Retina (tissue), 1 donor: ENCODE data around the gene B9D2.
"Not testable (repeated sequence)": the region's sequence is repeated elsewhere in the genome, so short reads cannot be mapped to it uniquely, and the experiment has no call there.

Experiments
- DNase-seq: peaks from one replicate; pipeline ENCODE4 v3.0.0-alpha.2; 2016

Gene B9D2, protein sequence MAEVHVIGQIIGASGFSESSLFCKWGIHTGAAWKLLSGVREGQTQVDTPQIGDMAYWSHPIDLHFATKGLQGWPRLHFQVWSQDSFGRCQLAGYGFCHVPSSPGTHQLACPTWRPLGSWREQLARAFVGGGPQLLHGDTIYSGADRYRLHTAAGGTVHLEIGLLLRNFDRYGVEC

GRCh38 chr19:41363753-41364523 lies at the start of gene B9D2:
Gene B9D2 (minus strand): TSS chr19:41364149. CDS start chr19:41363519, 630 bp downstream.
- DNase-seq = peak; percentile 100

DNA sequence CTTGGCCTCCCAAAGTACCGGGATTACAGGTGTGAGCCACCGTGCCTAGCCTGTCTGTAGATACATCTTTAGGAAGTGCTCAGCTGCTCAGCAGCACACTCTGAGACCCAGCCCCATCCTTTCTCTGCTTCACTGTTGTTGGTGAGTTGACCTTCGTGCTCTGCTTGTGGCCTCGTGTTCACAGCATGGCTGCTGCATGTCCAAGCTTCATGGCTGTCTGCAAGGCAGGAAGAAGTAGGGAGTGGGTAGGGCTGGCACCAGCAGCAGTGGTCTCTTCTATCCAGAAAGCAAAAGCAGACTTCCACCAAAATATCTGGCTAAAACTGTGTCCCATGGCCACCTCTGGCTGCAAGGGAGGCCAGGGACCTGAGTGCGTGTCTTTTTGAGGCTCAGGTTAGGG lies 49.0 kb upstream of the B9D2 start:
- DNase-seq = no peak

- no peak for DNase-seq
These were observed 48.0 kb upstream of the B9D2 start for GRCh38 chr19:41411968-41412265.

DNA sequence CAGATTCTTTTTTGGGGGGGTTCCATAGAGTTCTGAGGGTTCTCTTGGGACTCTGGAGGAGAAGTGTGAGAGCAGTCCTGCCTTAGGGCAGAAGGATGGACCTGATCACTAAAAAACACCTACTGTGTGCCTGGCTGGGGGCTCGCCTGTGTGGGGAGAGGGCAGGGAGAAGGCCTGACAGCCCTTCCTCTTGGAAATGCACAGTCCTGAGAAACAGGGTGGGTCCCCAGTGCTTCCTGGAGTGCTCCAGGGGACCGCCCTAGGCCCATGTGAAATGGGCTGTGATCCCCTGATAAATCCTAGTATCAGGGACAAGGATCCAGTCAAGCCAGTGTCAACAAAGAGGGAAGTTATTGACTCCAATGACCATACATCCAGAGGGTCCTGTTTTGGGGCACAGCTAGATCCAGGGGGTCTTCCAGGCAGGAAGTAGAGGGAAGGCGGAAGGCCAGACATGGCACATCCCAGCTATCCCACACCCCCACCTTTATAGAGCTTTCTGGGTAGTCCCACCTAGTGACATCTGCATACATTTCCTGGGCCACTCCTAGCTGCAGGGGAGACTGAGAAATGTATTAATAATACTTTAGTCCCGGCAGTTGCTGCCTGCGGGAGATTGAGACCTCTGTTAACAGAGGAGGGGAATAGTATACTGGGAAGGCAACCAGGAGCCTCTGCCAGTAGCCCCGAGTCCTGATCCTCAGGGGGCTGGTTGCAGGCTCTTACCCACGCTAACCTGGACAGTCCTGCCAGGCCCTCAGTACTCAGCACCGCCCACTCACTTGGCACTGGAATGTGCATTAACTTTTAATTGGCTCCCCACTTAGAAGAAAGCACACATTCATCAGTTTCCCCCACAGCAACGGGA lies 47.4 kb upstream of the B9D2 start:
- DNase-seq = no peak

DNA sequence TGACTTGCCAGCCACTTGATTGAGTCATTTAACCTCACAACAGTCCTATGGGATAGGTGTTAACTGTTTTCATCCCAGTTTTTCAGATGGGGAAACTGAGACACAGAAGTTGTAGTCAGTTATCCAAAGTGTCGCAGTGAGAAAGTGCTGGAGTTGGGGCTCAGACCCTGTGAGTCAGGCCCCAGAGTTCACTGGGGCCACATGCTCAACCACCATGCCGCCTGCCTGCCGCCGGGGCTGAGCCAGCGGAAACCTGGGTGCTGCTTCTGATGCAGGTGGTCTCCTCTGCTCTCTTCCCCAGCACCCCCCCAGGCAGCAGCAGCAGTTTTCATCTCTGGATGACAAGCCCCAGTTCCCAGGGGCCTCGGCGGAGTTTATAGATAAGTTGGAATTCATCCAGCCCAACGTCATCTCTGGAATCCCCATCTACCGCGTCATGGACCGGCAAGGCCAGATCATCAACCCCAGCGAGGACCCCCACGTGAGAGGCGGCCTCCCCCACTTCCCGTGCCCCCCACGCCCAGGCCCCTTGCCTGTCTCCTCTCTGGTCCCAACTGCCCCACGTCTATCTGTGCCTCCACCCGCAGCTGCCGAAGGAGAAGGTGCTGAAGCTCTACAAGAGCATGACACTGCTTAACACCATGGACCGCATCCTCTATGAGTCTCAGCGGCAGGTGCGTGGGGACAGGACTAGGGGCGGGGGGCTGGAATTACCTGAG lies 46.5 kb upstream of the B9D2 start:
- no peak for DNase-seq

GRCh38 chr19:41409288-41409687 lies 45.3 kb upstream of the B9D2 start:
- no peak for DNase-seq

DNA sequence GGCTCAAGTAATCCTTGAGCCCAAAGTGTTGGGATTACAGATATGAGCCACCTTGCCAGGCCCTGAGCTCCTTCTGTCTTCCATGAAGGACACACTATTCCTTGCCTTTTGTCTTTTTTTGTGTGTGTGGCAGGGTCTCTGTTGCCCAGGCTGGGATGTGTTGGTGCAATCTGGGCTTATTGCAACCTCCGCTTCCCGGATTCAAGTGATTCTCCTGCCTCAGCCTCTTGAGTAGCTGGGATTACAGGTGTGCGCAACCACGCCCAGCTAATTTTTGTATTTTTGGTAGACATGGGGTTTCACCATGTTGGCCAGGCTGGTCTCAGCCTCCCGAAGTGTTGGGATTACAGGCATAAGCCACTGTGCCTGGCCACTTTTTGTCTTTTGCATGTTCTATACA lies 44.9 kb upstream of the B9D2 start:
- DNase-seq = not testable (repeated sequence)

DNA sequence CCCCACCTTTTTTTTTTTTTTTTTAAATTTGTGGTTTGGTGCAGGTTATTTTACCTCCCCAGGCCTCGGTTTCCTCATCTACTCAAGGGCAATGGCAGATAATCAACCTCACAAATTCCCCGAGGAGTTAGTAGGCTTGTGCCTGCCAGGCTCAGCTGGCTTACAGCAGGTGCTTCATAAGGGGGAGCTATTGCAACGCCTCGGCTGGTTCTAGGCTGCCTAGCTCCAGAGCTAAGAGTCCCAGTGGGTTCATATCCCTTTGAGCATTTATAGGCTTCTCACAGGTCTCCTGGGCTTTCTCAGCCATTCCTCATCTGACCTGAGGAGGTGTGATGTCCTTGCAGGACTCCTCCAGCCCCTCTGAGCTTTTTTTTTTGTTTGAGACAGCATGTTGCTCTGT lies 44.3 kb upstream of the B9D2 start:
- DNase-seq = no peak

- no peak for DNase-seq
These were observed 43.3 kb upstream of the B9D2 start for GRCh38 chr19:41407271-41407670.

GRCh38 chr19:41405776-41406175 lies 41.8 kb upstream of the B9D2 start:
- DNase-seq = no peak

GRCh38 chr19:41403181-41403970 lies 39.4 kb upstream of the B9D2 start:
- no peak for DNase-seq

DNA sequence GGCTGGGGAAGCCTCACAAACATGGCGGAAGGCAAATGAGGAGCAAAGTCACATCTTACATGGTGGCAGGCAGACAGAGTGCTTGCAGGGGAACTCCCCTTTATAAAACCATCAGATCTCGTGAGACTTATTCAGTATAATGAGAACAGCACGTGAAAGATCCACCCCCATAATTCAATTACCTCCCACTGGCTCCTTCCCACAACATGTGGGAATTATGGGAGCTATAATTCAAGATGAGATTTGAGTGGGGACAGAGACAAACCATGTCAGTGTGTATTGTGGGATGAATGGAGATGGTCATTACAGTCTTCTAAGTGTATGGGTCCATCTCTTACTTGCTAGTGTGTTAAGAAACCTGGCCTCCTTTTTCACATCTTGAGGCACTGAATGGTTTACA lies 38.1 kb upstream of the B9D2 start:
- DNase-seq = no peak

GRCh38 chr19:41401483-41401882 lies 37.5 kb upstream of the B9D2 start:
- DNase-seq = no peak

DNA sequence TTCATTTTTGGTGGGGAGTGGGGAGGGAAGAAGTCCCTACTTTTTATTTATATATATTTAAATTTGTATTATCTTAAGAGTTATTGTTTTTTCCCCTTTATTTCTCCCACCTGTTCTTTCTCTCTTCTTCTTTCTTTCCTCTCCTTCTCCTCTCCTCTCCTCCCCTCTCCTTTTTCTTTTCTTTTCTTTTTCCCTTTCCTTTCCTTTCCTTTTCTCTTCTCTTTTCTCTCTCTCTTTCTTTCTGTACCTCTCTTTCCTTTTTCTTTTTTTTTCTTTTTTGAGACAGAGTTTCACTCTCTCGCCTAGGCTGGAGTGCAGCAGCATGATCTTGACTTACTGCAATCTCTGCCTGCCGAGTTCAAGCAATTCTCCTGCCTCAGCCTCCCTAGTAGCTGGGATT lies 35.6 kb upstream of the B9D2 start:
- DNase-seq = no peak

GRCh38 chr19:41399091-41399490 lies 35.1 kb upstream of the B9D2 start:
- DNase-seq = no peak

DNA sequence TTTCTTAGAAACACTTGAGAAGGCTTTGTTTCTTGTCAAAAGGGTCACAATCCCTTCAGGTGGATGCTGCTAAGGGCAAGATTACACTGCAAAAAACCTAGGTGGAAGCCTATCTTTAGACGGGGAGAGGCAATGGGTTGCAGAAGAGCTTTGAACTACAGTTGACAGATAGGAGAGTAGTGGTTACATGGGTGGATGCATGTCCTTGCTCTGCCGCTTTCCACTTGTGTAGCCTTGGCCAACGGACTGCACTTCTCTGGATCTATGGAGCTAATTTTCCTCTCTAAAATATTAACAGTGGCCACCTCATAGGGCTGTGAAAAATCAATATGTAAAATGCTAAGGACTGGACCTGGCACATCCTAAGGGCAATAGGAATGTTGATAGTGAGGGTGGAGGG lies 34.6 kb upstream of the B9D2 start:
- no peak for DNase-seq

- no peak for DNase-seq
These were observed 34.1 kb upstream of the B9D2 start for GRCh38 chr19:41398050-41398418.

DNA sequence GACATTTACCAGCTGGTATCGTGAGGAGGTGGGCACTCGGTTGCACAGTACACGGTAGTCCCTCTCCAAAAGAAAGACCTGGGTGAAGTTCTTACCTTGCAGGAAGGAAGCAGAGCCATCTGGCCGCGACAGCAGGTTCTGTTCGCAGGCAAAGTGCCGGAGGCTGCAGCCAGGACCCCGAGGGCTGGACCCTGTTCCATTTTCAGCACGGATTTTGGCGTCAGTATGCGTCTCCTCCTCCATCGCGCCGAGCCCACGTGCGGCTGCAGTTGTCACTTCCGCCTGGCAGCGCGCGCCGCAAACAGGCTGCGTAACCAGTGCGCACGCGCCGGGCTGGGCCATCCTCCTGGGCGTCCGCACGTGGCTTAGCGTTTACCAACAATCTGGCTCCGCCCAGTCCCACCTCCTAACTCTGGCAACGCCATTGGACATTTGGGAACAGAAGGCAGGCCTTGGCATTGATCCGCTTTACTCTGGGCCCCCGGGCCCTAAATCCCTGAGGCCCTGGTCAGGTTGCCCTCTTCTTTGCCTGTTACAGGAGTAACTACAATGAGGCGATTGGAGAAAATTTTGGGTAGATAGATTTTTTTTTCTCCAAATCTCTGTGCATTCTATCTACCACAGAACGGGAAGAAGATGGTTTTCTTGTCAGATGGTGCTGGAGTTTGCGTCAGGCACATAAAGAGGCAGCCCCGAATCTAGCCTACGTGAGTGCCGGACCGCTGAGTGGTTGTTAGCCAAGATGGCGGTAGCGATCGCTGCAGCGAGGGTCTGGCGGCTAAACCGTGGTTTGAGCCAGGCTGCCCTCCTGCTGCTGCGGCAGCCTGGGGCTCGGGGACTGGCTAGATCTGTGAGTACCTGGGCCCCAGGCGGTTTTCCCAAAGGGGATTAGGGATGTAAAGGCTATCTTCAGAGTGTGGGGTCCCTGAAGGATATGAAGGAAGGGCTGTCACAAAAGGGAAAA lies 33.4 kb upstream of the B9D2 start, which contains the start of the genes BCKDHA and EXOSC5:
BCKDHA (plus strand) TSS at position 733 of the 964 bp plus-strand sequence; CDS start at position 743, 10 bp downstream.
EXOSC5 (minus strand) TSS at position 274 of the 964 bp plus-strand sequence; CDS start at position 243, 31 bp downstream.
- DNase-seq = peak; percentile 100

DNA sequence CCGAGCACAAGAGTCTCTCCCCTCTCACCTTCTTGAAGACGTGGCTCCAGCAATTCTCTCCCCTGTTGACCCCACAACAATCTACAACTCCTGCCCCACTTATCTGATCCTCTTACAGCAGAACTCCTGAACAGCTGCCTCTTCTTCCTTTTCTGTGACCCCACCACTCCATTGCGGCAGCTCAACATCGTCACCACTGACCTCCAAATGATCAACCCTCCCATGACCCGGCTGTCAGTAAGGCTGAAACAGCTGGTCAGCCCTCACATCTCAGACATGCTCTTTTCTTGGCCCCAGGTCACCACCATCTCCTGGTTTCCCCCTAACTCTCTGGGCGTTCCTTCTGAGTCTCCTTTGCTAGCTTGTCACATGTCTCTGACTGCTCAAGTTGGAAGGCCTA lies 31.4 kb upstream of the B9D2 start:
- no peak for DNase-seq

DNA sequence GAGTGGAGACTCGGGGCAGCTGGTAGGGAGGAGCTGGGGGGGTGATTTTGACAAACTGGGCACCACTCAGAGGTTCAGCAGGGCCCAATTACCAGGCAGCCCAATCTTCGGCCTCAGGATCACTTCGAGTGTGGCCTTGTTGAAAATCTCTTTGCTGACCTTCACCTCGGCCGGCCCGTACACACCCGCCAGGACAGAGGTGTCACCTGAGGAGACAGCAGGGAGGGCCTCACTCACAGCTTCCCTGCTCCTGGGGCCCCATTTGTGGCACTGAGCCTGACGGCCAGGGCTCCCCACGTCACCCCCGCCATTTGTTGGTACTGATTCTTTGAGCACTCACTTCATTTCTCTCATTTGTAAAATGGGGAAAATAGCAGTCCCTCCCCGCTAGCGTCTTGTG lies 28.8 kb upstream of the B9D2 start:
- DNase-seq = no peak

- DNase-seq = no peak
These were observed 27.7 kb upstream of the B9D2 start for GRCh38 chr19:41391618-41392017.
